CD4-positive, alpha-beta T cell treated with Interleukin-12 subunit alpha and Interleukin-12 subunit beta, for 1 hour (primary cell): Measurements from ENCODE around the gene ADRA1B.
"Not testable (repeated sequence)": the region's sequence is repeated elsewhere in the genome, so short reads cannot be mapped to it uniquely, and the experiment has no call there.

Source experiments
- DNase-seq: peaks from one replicate; pipeline ENCODE4 v3.0.0-alpha.2; 2020

Gene ADRA1B

DNA sequence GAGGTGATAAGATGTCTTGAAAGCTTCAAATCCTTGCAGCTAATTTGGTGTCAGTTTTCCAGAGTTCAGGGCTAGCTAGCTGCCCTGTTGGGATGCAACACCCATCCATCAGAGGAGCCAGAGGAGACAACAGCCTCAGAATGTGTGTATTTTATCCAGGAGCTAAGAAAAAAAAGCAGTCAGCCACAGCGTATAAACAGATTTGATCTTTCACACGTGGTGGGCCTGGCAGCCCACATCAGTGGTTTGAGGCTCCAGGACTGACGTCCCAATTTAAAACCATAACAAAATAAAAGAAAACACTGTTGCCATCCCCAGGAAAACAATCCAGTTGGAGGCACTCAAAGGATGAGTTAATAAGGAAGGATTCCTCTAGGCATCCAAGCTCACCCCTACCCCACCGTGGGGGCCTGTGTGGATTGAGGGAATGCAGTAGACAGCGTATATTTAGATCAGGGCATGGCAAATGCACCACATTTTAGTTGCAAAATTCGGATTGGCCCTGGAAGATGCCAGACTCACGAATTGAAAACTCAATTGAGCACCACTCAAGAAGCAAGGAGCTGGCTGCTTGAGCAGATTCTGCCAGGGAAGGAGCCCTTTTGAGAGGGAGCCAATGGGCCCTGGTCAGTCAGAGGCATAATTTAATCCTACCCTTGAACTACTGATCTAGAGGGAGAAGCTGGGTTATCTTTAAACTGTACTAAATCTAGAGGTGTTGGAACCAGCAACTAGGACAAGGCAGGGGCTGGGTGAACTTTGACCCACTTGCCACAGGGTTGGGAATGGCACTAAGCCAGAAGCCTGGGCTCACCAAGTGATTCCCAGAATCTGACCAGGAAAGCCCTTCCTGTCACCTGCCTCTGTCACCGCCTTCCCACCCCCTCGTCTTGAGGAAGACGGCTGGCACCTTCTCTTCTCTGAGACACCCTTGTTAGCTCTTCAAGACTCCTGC lies 17.5 kb downstream of the ADRA1B start:
- DNase-seq: peak; percentile 7

DNA sequence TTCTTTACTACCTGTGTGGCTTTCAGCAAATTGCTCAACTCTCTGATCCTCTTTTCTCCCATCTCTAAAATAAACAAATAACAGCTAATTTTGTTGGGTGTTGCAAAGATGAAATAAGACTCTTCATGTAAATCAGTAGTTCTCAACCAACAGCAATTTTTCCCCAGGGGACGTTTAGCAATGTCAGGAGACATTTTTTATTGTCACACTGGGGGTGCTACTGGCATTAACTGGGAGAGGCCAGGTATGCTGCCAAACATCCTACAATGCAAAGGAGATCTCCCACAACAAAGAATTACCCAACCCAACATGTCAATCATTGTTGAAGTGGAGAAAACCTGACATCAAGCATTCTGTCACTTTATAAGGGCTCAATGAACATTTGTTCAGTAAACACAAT lies 19.7 kb downstream of the ADRA1B start:
- DNase-seq: no peak

DNA sequence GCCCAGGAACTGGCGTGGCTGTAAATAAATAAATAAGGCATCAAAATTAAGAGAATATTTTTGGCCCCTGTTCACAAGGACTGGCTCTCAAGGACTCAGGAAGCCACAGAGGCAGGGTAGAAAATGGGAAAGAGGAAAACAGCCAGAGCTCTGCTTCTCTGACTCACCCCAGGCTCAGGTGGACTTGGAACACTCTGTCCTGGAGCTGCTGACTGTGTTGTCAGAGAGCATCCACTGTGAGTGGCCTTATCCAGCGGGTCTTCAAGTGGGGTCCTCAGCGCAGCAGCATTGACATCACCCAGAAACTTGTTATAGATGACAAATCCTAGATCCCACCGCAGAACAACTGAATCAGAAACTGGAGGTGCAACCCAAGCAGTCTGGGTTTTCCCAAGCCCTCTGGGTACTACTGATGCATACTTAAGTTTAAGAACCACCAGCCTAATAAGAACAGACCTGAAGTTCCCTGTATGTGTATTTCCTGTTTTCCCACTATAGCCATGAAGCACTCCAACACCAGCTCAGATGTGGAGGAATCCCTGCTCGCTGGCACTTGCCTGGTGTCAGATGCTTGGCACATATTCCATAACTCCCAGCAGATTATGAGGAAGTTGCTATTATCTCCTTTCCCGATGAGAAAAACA lies 20.5 kb downstream of the ADRA1B start:
- DNase-seq: no peak

DNA sequence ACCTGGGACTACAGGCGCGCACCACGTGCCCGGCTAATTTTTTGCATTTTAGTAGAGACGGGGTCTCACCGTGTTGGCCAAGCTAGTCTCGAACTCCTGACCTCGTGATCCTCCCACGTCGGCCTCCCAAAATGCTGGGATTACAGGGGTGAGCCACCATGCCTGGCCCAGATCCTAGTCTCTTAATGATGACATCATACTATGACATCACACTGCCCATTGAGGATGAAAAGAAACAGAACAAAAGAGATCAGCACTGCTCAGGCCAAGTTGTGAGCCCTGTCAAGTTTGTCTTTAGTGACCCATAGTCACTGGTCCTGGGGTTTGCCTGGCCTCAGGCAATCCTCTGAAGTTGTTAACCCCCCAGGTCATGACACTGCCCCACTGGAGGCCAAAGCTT lies 21.3 kb downstream of the ADRA1B start:
- DNase-seq: no peak

DNA sequence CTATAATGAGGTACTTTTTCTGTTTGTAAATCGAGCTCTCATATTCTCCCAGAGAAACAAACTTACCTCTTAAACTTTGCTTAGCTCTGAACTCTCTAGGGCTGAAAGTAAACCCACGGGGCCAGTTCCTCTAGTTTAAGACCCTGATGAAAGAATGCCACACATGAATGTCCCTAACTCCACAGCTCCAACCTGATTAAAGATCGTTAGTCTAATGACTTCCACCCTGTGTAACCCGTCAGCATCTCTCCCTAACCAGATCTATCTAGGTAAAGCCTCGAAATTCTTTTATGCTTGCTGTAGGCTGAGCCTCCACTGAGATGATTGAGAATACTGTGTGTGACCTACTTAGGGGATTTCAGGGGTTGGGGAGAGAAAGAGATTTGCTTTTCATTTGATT lies 27.0 kb downstream of the ADRA1B start:
- DNase-seq: no peak

DNA sequence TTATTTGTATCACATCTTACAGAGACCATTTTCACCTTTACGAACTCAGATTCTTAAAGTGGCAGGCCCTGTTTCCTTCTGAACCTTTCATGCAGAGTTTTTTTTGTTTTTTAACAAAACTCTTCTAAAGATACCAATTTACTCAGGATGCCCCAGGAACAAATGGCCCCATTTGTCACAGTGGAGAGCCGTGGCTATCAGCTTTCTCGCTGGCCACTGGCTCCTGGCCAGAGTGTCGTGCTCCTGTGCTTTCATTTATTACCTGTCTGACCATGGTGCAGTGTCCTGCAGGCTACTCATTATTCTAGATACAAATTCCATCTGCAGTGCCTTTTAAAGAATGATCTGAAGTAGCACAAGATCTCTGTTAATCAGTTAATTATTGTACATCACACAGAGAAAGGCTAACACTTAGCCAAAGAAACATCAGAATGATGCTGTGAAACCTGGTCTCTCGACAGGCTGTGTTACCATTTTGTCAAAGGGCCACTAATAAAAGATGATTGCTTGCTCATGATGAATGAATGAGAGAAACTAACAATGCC lies 27.8 kb downstream of the ADRA1B start:
- DNase-seq: no peak

DNA sequence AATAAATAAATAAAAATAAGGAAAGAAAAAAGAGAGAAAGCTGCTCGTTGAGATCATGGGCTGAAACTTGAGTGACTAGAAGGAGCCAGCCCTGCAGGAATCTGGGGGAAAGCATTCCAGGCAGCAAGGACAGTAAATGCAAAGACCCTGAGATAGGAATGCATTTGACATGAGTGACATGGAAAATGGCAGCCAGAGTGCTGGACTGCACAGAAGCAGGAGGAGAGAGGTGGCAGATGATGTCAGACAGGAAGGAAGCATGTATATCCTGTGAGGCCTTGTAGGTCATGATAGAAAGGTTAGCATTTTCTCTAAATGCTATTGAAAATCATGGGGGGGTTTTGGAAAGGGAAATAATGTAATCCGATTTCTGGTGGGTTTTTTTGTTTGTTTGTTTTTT lies 29.1 kb downstream of the ADRA1B start:
- no peak for DNase-seq

DNA sequence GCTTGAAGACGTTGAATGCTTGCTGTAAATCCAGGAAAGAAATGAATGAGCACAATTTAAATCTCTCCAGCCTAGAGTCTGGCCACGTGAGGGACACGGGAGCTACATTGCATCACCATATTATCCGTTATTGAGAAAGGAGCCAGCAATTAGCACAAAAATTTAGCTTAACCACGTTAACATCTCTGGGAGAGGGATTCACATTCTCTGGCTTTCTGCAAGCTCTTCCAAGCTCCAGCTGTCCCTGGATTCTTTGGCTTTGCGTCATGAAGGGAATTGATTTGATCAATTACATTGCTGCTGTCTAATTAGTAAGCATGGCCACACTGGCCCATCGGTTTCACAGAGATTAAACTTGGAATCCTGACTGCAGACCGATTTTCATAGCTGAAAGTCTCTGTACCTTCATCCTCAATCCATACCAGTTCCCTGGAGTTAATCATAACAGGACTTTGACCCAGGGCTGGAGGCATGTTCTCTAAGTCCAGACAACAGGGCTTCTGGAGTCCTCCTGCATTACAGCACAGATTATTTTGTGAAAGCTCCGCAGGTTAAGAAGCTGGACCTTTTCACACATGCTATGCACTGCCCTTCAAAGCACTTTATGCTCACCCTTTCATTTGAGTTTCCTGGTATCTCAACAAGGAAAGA lies 31.6 kb downstream of the ADRA1B start:
- no peak for DNase-seq

DNA sequence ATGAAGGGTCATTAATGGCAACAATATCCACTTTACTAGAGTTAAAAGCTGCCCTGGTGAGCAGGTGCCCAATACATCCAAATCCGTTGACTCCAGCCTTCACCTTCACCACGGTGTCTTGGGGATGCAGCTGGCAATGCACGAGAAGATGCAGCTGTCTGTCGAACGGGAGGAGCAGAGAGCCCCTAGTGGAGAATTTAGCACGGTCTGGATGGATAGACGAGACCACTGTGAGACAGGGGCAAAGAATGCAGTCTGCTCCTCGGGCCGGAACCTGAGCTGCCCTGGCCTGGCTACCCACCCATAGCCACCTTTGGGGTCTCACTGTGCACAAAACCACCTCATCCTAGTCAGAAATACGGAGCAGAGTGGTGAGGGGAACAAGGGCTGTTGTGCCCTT lies 35.1 kb downstream of the ADRA1B start:
- no peak for DNase-seq

DNA sequence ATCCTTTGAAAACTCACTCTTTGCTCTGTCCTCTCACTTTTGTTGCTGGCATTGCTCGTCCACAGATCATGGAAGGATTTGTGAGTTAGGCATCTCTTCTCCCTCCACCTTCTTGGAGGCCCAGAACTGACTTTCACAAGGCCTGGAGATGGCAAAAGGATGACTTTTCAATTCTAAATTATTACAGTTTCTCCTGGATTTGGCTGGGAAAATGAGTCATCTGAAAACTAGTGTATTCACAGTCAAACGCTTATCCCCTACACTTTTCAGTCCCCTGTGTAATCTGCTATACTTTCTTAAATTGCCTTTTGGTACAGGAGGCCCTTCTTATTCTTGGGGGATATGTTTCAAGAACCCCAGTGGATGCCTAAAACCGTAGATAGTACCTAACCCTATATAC lies 35.6 kb downstream of the ADRA1B start:
- no peak for DNase-seq

DNA sequence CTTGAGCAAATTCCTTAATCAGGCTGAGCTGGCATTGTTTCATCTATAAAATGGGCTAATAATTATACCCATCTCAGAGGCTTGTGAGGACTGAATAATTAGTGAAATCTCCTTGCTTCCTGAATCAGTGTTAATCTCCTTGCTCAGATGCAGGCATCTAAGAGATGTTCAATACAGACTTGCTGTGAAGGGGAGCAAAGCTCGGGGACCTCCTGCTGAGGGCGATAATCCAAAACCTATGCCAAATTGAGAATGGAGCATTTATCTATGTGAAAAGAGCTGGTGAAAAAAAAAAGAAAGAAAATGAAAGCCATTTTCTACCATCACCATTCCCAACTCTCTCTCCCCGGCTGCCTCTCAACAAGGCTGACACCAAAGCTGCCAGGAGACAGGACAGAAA lies 37.3 kb downstream of the ADRA1B start:
- DNase-seq: no peak

DNA sequence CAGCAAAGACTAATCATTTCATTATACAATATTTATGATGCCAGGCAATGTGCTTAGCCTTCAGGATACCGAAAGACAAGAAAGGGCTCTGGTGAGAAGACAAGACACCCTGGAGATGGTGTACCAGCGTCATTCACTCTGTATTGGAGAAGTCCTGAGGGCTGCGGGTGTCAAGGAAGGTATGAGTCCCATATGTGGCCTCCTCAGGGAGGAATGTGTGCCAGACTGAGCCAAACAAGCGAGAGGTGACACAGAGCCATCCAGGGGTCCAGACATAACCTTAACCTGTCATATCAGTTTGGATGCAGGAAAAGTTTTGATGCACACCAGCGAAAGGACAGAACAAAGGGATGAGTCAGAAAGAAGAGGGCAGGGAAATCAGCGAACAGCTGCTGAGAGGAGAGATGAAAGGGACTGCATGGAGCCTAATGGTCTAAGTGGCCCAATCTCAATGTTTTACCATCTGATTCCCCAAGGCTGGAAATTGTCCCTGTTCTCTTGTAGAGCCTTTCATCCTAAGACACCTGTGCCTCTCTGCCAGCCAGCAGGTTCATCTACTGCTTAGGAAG lies 38.9 kb downstream of the ADRA1B start:
- DNase-seq: no peak

DNA sequence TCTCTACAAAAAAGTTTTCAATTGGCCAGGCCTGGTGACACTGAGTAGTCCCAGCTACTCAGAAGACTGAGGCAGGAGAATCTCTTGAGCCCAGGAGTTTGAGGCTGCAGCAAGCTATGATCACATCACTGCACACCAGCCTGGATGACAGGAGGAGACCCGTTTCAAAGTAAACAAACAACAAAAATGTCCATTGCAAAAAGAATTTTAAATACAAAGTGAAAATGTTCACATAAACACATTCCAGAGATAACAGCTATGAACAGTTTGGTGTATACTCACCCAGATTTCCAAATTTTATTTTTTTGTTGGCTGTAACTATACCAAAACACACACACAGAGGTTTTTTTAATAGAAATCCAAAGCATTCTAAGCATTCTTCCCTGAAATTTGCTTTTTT lies 39.8 kb downstream of the ADRA1B start:
- DNase-seq: no peak

DNA sequence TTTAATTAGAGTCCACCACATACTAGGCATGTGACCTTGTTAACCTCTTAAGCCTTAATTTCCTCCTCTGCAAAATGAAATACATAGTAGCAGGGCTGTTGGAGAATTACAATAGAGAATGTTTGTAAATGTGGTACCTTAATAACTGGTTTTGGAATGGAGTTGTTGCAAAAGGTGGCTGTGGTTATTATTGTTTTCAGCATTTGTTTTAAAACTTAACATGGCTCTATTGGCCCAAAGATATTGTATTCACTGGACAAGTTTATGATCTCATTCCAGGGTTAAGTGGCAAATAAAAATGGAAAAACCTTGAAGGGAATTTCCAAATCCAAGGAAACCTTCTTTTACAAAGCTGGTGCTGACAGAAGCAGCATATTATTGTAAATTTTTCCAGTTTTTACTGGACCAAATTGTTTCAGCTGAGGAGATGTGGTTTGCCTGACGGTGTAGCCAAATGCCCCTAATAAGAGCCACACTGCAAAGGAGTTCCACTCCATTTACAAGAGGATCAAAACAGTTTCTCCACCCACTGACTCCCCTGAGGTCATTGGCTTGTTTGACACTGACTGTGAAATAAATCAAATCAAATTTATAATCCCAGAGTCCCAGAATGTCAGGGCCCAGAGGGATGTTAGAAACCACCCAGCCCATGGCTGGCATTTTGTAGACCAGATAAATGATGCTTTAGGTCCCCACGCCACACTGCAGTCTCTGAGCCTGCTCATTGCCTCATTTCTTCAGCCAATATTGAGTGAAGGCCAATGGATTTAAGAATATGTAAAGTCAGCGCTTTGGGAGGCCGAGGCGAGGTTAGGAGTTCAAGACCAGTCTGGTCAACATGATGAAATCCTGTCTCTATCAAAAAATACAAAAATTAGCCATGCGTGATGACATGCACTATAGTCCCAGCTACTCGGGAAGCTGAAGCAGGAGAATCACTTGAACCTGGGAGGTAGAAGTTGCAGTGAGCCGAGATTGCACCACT lies 45.2 kb downstream of the ADRA1B start:
- DNase-seq: no peak

DNA sequence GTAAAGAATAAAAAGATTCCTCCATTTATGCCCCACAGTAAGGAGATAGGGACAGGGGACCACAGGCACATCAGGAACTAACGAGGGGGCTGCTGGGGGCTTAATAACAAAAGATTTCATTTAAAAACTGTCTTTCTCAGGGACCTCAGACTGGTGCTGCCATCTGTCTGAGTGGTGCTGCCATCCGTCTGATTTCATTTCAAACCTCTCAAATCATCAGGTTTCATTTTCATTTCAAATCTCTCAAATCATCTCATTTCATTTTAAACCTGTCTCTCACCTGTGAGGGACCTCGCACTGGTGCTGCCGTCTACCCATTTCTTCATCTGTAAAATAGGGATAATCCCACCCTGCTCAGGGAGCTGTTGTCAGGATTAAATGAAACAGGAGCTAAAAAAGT lies 45.9 kb downstream of the ADRA1B start:
- no peak for DNase-seq

DNA sequence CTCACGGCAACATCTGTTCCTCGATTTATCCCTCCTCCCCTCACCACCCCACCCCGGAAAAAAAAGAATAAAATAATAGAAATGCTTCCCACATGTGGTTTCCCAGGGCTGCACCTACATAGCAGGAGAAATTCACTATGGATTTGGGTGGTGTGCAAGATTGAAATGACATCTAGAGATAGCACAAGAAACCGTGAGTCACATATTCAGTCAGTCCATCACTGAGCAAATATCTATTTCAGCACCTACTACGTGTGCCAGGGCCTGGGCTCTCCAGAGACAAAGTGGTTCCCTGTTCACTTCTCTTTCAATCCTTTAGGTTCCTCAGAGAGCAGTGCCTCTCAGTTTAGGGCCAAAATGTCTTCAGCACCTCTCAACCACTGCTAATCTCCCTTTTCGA lies 47.7 kb downstream of the ADRA1B start:
- no peak for DNase-seq

DNA sequence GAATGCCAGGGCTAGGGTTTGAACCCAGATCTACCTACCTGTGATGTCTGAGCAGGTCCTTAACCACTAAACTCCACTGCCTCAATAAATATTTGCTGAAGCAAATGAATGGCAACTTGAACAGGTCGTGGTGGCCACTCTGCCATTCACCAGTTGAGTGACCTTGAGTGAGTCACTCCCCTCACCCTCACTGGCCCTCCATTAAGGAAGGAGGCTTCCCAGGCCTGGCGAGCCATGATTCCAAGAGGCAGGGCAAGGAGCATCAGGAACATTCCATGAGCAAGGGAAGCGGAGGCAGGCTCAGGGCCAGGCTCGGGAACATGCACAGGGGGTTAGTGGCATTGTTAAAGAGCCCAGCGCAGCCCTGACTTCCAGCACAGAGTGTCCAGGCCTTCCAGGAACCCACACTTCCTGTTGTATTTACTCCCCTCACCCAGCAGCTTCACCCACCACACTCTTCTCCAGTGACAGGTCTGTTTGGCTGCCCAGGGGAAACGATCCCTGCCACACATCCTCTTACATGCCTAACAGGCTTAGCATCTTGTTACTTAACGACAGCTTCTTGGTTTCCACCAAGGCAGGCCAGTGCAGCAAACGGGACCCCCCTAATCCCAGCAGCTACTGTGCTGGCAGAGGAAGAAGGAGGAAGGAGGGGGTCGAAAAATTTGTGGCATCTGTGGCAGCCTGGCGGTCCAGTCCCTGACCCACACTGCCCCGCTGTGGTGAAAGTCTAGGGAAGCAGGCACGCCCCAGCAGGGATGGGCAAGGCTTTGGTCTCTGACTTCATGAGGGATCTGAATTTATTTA lies 49.0 kb downstream of the ADRA1B start:
- peak; percentile 11 for DNase-seq

DNA sequence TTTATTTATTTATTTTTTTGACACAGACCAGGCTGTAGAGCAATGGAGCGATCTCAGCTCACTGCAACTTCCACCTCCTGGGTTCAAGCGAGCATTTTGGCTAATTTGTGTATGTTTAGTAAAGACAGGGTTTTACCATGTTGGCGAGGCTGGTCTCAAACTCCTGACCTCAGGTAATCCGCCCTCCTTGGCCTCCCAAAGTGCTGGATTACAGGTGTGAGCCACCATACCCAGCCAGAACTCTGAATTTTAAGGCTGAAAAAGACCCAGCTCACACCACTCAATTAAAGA lies 49.5 kb downstream of the ADRA1B start:
- not testable (repeated sequence) for DNase-seq

DNA sequence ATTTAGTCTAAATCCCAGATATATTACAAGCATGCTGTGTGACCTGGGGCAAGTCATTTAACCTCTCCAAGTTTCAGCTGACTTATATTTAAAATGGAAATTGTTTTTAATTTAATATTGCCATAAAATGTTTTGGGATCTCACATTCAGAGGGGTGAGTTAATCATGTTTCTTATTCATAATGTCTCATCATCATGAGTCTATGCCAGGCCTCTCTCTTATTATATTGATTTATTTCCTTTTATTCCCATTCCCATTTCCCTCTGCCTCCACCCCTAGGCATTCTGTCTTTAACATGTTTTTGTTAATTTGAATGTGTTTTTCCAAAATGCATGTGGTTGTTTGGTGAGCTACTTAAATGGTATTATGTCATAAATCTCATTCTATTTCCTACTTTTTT lies 53.7 kb downstream of the ADRA1B start:
- DNase-seq: no peak

DNA sequence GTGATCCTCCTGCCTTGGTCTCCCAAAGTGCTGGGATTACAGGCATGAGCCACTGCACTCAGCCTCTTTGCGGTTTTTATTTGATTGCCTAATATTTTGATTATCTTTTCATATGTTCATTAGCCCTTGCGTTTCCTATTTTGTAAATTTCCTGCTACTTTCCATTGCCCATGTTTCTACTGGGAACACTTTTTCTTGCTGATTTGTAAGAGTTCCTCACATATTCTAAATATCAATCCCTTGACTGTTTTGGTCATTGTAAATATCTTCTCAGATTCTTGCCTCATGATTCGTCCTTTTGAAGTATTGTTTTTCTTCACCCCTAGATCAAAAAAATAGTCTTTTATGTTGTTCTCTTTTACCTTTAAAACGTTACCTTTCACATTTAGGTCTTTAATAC lies 54.8 kb downstream of the ADRA1B start:
- DNase-seq: no peak

DNA sequence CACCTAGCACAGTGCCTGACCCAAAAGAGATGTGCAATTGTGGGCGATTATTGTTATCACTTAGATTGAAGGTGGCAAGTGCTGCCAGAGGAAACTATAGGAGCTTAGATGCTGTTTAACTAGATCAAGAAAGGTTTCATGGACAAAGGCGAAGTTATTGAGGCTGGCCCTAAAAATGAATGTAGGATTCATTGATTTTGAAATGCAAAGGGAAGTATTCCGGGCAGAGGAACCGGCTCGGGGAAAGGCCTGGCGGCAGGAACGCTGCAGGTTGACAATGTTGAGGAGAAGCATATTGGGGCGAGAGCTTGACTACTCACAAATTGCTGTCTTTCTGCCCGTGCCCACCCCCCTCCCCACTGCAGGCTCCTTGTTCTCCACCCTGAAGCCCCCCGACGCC lies 55.2 kb downstream of the ADRA1B start:
- no peak for DNase-seq
